DND-41 (cell line): ENCODE measurements around the gene ATP6AP1.

Source experiments
- EZH2 ChIP-seq: IDR thresholded peaks from 3 replicates; pipeline ENCODE4 v1.6.1; 2012; ENCODE audit warnings: borderline replicate concordance, low read depth, mild to moderate bottlenecking, moderate library complexity, low read length, inconsistent platforms; ENCODE audit not compliant: severe bottlenecking
- TF ChIP-seq, protein P1 (sequence below): IDR thresholded peaks from 2 replicates; pipeline ENCODE4 v1.5.1; 2012; ENCODE audit warnings: borderline replicate concordance, low read length, moderate library complexity, mild to moderate bottlenecking; ENCODE audit not compliant: poor library complexity, severe bottlenecking; ENCODE audit errors: extremely low read depth

DNA sequence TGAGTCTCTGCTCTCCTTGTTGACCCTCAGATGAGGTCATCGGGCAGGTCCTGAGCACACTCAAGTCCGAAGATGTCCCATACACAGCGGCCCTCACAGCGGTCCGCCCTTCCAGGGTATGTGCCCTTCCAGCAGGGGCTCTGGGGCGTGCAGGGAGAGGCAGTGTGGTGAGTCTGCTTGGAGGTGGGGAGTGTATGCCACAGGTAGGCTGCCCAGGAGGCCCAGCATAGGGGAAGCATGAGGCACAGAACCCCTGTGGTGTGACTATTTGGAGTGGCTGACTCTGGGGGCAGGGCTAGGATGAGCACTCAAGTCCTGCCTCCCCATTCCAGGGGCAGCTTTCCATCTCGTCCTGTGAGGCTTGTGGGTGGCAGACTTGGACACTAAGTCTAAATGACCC is 5.1 kb downstream of the ATP6AP1 start:
- TF ChIP-seq, protein P1, sequence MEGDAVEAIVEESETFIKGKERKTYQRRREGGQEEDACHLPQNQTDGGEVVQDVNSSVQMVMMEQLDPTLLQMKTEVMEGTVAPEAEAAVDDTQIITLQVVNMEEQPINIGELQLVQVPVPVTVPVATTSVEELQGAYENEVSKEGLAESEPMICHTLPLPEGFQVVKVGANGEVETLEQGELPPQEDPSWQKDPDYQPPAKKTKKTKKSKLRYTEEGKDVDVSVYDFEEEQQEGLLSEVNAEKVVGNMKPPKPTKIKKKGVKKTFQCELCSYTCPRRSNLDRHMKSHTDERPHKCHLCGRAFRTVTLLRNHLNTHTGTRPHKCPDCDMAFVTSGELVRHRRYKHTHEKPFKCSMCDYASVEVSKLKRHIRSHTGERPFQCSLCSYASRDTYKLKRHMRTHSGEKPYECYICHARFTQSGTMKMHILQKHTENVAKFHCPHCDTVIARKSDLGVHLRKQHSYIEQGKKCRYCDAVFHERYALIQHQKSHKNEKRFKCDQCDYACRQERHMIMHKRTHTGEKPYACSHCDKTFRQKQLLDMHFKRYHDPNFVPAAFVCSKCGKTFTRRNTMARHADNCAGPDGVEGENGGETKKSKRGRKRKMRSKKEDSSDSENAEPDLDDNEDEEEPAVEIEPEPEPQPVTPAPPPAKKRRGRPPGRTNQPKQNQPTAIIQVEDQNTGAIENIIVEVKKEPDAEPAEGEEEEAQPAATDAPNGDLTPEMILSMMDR = no peak
- TF ChIP-seq EZH2 = no peak
